NOMO-1 treated with DMSO at 0.1 percent for 48 hours (cell line): ENCODE measurements around the gene CES2.
"Not testable (repeated sequence)": the region's sequence is repeated elsewhere in the genome, so short reads cannot be mapped to it uniquely, and the experiment has no call there.

Source experiments
- DNase-seq: peaks from one replicate; lab custom pipeline; 2025; ENCODE audit not compliant: unreplicated experiment; lab: John Stamatoyannopoulos, UW

The CES2 gene

DNA sequence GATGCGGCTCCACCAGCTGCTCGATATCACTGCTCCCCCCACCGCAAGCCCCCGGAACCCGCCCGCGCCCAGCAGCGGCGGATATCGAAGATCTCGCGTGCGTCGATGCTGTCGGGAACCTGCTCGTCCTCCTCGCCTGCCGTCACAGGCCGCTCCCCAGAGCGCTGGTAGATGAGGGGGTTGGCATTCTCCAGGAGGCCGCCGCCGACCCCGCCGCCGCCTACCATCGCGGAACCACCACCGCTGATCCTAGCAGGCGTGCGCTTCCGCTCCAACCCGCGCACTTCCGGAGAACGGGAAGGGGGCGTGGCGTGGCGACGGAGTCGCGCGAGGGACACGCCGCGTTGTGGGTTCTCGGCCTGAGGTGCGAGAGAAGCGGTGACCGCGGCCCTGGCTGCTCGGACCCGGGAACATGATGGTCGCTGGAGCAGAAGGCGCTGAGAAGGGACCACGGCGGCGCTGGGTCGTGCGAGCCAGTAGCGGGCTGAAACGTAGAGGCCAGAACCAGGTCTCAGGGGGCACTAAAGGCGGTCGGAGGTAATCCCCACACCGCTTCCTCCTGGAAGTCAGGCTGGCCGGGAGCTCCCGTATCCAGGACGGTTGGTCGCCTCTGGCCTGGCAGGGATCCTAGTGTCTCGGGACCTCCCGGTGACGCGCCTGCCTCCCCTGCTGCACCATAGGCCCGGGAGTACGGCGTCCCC, 1.0 kb upstream of the CES2 start, which contains the start of gene CIAO2B:
TSS of gene CIAO2B (minus strand) at position 265 of the 701 bp plus-strand sequence. CDS start at position 227, 38 bp downstream.
- DNase-seq = peak; percentile 75

GRCh38 chr16:66934839-66935313, 440 bp upstream of the CES2 start:
- not testable (repeated sequence) for DNase-seq

GRCh38 chr16:66936462-66936861, 1.1 kb downstream of the CES2 start:
- no peak for DNase-seq

DNA sequence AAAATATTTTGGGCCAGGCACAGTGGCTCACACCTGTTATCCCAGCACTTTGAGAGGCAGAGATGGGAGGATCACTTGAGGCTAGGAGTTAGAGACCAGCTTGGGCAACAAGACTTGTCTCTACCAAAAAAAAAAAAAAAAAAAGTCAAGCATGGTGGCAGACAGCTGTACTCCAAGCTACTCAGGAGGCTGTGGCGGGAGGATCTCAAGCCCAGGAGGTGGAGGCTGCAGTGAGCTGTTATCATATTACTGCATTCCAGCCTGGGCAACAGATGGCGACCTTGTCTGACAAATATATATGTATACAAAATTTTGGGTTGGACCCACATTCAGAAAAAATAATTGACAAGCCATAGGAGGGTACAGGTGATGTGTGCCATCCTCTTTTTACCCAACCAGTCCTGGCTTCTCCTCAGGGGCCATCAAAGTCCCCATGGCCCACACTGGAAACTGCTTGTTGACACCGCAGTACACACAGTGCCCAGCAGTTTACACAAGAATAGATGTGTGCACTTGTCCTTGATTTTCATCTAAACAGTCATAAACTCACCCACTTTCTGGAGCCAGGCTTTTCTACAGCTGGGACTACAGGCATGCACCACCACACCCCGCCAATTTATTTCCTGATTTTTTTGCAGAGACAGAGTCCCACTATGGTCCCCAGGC, 1.7 kb downstream of the CES2 start:
- DNase-seq = no peak

DNA sequence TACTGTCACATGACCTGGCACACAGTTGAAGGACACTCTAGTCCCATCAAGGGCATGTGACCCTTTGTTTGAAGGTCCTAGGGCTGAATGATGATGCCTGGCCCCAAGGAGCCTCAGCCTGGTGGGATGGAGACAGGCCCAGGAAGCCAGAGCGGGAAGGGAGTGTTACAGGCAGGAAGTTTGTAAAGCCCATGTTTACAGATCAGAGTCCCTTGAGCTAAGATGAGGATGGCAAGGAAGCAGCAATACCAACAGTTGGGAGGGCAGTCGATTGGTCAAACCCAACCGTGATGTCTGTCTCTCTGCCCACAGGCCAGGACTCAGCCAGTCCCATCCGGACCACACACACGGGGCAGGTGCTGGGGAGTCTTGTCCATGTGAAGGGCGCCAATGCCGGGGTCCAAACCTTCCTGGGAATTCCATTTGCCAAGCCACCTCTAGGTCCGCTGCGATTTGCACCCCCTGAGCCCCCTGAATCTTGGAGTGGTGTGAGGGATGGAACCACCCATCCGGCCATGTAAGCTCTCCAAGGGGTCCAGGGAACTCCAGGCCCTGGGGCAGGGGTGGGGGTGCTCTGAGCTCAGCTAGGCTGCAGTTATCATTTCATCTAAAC, 2.5 kb downstream of the CES2 start:
- no peak for DNase-seq

- DNase-seq = no peak
Measured at GRCh38 chr16:66939366-66939765, 4.0 kb downstream of the CES2 start.

GRCh38 chr16:66940236-66940635, 4.9 kb downstream of the CES2 start:
- DNase-seq = no peak

GRCh38 chr16:66942981-66943380, 7.7 kb downstream of the CES2 start:
- DNase-seq = no peak

DNA sequence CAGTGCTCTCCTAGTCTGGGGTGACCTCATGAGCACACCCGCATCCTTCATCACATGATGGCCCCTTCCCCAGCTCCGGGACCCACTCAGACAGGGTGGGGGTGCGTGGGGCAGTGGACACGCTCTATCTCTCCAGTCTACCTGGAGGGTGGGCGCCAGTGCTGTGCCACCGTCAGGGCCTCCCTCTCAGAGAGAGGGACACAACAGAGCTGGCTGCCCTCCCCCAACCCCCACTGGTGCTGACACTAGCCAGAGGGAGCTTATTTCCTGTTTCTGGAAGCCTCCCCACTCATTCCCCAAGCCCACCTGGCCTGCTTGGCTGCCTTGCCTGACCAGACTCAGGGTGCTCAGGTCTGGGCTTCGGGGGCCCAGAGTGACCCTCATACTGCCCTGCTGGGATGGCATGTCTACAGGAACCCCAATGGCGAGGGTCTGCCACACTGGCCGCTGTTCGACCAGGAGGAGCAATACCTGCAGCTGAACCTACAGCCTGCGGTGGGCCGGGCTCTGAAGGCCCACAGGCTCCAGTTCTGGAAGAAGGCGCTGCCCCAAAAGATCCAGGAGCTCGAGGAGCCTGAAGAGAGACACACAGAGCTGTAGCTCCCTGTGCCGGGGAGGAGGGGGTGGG, 8.2 kb downstream of the CES2 start:
- DNase-seq = no peak

- DNase-seq = no peak
Measured at GRCh38 chr16:66944054-66944441, 8.7 kb downstream of the CES2 start.

GRCh38 chr16:66944971-66945370, 9.7 kb downstream of the CES2 start:
- not testable (repeated sequence) for DNase-seq

GRCh38 chr16:66945939-66946338, 10.6 kb downstream of the CES2 start:
- no peak for DNase-seq

DNA sequence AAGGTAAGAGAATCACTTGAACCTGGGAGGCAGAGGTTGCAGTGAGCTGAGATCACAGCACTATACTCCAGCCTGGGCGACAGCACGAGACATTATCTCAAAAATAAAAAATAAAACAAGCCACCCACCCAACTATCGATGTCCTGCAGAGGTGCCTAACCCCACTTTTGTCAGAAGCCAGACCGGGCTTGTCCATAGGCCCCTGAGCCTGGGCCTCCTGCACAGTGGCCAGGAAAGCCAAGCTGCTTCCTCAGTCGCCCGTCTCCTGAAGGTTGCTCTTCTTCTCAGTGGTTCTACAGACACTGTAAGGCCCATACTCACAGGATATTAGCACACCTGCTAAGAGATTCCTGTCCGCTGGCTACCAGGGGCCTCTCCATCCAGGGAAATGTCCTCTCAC, 11.2 kb downstream of the CES2 start:
- DNase-seq = no peak

DNA sequence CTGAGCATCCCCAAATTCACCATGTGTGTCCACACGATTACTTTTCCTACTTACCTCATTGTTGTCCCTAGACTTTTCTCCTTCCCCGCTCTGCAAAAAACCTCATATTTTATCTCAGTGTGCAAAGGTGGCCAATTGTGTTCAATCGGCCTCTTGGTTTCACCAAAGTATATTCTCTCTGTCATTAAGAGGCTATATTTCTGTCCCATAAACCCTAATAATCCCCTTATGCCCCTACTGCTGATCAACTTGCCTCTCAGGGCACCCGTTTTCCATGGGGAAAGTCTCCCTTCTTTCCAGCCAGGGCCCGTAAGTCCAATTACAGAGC, 11.6 kb downstream of the CES2 start:
- DNase-seq = no peak

- peak; percentile 82 for DNase-seq
Measured at GRCh38 chr16:66947302-66948065, 12.2 kb downstream of the CES2 start.

GRCh38 chr16:66948134-66948836, 13.0 kb downstream of the CES2 start:
- no peak for DNase-seq

- DNase-seq = no peak
Measured at GRCh38 chr16:66948837-66949225, 13.5 kb downstream of the CES2 start.

DNA sequence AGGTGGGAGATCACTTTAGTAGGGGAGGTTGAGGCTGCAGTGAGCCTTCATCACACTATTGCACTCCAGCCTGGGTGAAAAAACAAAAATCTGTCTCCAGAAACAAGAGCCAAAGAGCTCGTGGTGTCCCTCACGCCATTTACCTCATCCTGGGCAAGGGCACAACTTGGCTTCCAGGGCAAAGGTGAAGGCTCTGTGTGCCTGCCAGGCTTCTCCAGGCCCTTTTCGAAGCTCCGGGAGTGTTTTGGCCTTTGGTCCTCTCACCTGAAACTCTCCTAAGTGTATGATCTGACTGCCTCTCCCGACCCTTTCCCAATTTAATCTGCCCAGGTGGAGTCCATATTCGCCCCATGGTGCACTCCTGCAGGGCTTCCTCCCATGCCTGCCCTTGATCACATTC, 14.2 kb downstream of the CES2 start:
- no peak for DNase-seq

DNA sequence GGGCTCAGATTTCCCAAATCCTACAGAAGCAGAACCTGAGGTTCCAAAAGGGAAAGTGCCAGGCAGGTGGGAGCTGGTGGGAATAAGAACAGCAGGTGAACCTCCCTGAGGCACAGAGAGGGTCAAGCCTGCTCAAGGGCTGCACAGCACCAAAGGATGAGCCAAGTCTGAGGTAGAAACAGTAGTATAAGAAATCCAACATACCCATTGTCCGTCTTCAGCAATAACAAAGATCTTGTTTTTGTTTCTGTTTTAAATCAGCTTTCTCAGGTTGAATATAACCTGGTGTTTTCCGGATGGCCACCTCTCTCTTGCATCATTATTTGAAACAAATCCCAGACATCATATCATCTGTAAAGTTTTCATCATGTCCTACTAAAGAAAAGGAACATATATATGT, 15.1 kb downstream of the CES2 start:
- DNase-seq = no peak

DNA sequence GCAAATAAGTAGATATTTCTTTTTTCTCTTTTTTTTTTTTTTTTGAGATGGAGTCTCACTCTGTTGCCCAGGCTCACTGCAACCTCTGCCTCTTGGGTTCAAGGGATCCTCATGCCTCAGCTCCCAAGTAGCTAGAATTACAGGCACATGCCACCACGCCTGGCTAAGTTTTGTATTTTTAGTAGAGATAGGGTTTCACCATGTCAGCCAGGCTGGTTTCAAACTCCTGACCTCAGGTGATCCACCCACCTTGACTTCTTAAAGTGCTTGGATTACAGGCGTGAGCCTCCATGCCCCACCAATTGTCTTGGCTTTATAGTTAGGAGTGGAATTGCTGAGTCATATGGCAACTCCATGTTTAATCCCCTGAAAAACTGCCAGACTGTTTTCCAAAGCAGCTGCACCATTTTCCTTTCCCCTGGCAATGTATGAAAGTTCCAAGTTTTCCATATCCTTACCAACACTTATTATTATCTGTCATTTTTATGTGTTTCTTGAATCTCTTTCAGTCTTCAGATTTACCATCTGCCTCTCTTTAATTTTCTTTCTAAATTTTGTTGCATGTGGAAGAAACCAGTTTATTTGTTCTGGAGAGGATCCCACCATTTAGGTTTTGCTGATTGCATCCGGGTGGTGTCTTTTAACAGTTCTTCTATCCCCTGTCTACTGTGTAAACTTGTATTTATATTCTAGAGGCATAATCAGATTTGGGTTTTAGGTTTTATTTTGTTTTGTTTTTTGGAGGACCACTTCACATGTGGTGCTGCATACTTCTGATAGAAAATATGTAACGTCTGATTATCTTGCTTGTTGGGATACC, 15.9 kb downstream of the CES2 start:
- no peak for DNase-seq
